Thyroid gland (tissue), 4 donors: ENCODE results near the gene FKBP7. TPM values are rescaled to one million over a fixed set of nuclear protein-coding genes. Genes with fewer than 3 reads are reported as not detected.

Experiments
- DNase-seq, 2 donors: peaks; one replicate each; pipeline ENCODE4 v3.0.0-alpha.2; 2019
- H3K27ac ChIP-seq, 3 donors: fragments of 200-600 bp; sonication (generic); 1 replicate in 2 of 3; 2 replicates in 1 of 3; pipeline ENCODE4 v1.5.1; 2016 to 2019; ENCODE audit warnings: mild to moderate bottlenecking in 1 of 3, moderate library complexity in 1 of 3
- H3K27me3 ChIP-seq: fragments of 200-600 bp; sonication (generic); one replicate; pipeline ENCODE4 v1.5.1; 2019
- H3K36me3 ChIP-seq, 2 donors: fragments of 200-600 bp; sonication (generic); one replicate each; pipeline ENCODE4 v1.5.1; 2016 to 2019
- H3K4me1 ChIP-seq, 2 donors: fragments of 200-600 bp; sonication (generic); one replicate each; pipeline ENCODE4 v1.5.1; 2017 to 2019
- H3K4me3 ChIP-seq, 3 donors: fragments of 200-600 bp; sonication (generic); replicated peaks in 1 of 3; 1 replicate in 2 of 3; 2 replicates in 1 of 3; pipeline ENCODE4 v1.5.1; 2016; ENCODE audit warnings: mild to moderate bottlenecking in 1 of 3
- H3K9me3 ChIP-seq: fragments of 200-600 bp; sonication (generic); one replicate; pipeline ENCODE4 v1.5.1; 2017
- POLR2A ChIP-seq, 2 donors: fragments of 450-650 bp; IDR thresholded peaks; one replicate each; pipeline ENCODE4 v1.6.1; 2017; ENCODE audit warnings: antibody characterized with exemption in 2 of 2, mild to moderate bottlenecking in 2 of 2, moderate library complexity in 1 of 2
- WGBS, 2 donors: methylation state at CpG; one replicate each; pipeline ENCODE4 v1.1.5; 2017; 5-methylcytosine and 5-hydroxymethylcytosine counted together
- intact Hi-C: fragments of 100-400 bp; cut with DNase I; formaldehyde crosslinking; loops from one replicate; pipeline ENCODE4 v1.15.1; 2023
- total RNA-seq, 4 donors: library from RNA; depleted of rRNA; stranded (reverse); fragments of >200 nt; gene quantifications; one replicate each; pipeline ENCODE4 v1.2.3, GENCODE V29; 2016
- TF ChIP-seq, protein P1 (sequence below), 6 experiments: fragments of 200-600 bp in 3 of 6; fragments of 450-650 bp in 3 of 6; sonication (generic) in 3 of 6; IDR thresholded peaks; one replicate each; pipeline ENCODE4 v1.5.1; 2016 to 2019; ENCODE audit warnings: antibody characterized with exemption in 6 of 6, mild to moderate bottlenecking in 2 of 6, inconsistent platforms in 1 of 6, moderate library complexity in 1 of 6

The FKBP7 gene
- total RNA-seq, 4 donors from 2014 or later = 10.0 to 22.4 (median 16.5) TPM

DNA sequence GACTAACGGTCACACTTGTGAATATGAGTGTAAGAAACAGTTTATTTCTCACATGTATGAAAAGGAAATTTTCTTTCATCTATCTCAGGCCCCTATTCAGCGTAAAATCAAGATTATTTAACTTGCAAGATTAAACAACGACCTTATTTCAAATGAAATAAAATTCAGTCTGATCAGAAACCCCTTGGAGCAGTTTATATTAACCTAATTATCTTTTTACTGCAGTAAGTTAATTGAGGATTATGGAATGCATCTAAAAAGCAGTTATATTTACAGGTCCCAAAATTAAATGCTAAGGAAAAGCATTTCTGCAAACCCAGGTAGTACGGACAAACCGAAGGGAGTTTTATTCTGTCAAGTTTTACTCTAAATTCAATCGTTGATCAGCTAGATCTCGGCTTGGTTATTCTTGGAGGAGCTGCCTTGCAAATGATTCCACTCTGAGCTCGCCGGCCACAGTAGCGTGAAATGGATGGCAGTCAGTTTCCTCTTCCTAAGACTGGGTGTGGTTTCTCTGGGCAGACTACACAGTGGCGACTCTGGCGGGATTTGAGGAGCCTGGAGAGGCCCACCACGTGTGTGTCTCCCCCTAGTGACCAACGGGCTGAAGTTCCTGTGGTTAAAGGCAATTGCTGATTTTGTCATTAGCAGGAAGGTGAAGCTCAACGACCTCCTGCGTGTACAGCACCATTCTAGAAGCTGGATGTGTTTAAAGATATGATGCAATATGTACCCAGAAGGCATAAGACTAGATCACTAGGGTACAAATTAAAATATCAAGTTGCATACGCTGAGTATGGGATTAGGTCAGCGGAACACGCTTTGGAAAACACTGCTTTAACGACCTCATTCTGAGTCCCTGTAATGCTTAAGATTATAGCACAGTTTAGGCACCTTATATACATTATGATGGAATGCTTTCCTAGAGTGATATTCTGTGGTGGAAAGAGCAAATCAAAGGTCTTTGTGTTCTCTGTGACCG lies 63.8 kb downstream of the FKBP7 start:
- peak in 1 of 2 donors; percentile 69 for TF ChIP-seq POLR2A (IDR thresholded peaks at IDR 0.05)
- TF ChIP-seq, protein P1, sequence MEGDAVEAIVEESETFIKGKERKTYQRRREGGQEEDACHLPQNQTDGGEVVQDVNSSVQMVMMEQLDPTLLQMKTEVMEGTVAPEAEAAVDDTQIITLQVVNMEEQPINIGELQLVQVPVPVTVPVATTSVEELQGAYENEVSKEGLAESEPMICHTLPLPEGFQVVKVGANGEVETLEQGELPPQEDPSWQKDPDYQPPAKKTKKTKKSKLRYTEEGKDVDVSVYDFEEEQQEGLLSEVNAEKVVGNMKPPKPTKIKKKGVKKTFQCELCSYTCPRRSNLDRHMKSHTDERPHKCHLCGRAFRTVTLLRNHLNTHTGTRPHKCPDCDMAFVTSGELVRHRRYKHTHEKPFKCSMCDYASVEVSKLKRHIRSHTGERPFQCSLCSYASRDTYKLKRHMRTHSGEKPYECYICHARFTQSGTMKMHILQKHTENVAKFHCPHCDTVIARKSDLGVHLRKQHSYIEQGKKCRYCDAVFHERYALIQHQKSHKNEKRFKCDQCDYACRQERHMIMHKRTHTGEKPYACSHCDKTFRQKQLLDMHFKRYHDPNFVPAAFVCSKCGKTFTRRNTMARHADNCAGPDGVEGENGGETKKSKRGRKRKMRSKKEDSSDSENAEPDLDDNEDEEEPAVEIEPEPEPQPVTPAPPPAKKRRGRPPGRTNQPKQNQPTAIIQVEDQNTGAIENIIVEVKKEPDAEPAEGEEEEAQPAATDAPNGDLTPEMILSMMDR (IDR thresholded peaks at IDR 0.05) = peak; percentile 60 to 91 (median 88)
- intact Hi-C loops = loop anchor here (10.0 kb wide), 2 partner anchors 110 to 220 kb away; partner anchors contain the start of gene OSBPL6
- DNase-seq = peak; percentile 90 to 91
- Histone ChIP-seq H3K36me3 (no peaks in the 10 kb centered on the region), H3K4me1 (peaks cover 3% of the 10 kb centered on the region in 2 donors), H3K27ac (peak overlapping the region; percentile 91 to 96 (median 95)), H3K4me3 (peak overlapping the region in 2 of 3 donors; percentile 62 to 70), H3K9me3 (no peaks in the 10 kb centered on the region), H3K27me3 (no peaks in the 10 kb centered on the region)
- 20 to 24% methylated on average over 18 to 21 of the region's 21 CpGs for WGBS, 2 donors

Other genes with a start within 250 kb of the FKBP7 start
- gene PRKRA, start 27.4 kb downstream of the FKBP7 start, total RNA-seq = 10 to 100 TPM; 54.9 to 72.2 (median 64.8) TPM
- gene PJVK, start 27.2 kb downstream of the FKBP7 start, total RNA-seq = 1 to 10 TPM; 3.0 to 7.3 (median 4.9) TPM
- gene PLEKHA3, start 1.9 kb upstream of the FKBP7 start, total RNA-seq = 10 to 100 TPM; 12.3 to 23.5 (median 15.6) TPM